Measurements from ENCODE around the gene FDX2. TPM values are rescaled to one million over a fixed set of nuclear protein-coding genes. Genes with fewer than 3 reads are reported as not detected.
A peak's percentile ranks its signal among the peaks of the same experiment; 100 is the strongest.

FDX2 gene
- total RNA-seq, 1 experiment from 2014 or later: 25.5 TPM

DNA sequence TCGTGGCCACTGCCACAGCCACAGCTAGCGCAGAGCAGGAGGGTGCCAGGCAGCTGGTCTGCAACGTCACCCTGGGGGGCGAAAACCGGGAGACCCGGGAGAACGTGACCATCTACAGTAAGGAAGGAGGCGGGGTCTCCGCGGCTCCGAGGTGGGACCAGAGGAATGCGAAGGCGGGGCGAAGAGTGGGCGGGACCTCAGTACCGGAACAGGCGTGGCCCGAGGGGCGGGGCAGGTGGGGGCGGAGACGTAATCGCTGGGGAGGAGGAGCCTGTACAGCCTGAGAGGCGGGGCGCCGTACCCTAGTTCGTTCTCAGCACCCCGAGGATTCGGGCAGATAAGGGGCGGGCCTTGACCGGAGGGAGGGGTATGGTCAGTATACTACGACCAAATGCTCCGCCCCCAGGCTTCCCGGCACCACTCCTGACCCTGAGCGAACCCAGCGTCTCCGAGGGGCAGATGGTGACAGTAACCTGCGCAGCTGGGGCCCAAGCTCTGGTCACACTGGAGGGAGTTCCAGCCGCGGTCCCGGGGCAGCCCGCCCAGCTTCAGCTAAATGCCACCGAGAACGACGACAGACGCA lies 23.5 kb downstream of the FDX2 start:
- TF ChIP-seq SIN3A (IDR thresholded peaks at IDR 0.05; ENCODE audit: borderline replicate concordance, insufficient read depth, low read depth, low read length): no peak
- no peak for TF ChIP-seq POLR2AphosphoS5 (IDR thresholded peaks at IDR 0.05; ENCODE audit: low read depth, low read length)
- TF ChIP-seq, protein P1, sequence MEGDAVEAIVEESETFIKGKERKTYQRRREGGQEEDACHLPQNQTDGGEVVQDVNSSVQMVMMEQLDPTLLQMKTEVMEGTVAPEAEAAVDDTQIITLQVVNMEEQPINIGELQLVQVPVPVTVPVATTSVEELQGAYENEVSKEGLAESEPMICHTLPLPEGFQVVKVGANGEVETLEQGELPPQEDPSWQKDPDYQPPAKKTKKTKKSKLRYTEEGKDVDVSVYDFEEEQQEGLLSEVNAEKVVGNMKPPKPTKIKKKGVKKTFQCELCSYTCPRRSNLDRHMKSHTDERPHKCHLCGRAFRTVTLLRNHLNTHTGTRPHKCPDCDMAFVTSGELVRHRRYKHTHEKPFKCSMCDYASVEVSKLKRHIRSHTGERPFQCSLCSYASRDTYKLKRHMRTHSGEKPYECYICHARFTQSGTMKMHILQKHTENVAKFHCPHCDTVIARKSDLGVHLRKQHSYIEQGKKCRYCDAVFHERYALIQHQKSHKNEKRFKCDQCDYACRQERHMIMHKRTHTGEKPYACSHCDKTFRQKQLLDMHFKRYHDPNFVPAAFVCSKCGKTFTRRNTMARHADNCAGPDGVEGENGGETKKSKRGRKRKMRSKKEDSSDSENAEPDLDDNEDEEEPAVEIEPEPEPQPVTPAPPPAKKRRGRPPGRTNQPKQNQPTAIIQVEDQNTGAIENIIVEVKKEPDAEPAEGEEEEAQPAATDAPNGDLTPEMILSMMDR (IDR thresholded peaks at IDR 0.05): no peak
- no peak for TF ChIP-seq TCF7L2 (IDR thresholded peaks at IDR 0.05; ENCODE audit: low read depth, low read length)
- TF ChIP-seq, protein P2, sequence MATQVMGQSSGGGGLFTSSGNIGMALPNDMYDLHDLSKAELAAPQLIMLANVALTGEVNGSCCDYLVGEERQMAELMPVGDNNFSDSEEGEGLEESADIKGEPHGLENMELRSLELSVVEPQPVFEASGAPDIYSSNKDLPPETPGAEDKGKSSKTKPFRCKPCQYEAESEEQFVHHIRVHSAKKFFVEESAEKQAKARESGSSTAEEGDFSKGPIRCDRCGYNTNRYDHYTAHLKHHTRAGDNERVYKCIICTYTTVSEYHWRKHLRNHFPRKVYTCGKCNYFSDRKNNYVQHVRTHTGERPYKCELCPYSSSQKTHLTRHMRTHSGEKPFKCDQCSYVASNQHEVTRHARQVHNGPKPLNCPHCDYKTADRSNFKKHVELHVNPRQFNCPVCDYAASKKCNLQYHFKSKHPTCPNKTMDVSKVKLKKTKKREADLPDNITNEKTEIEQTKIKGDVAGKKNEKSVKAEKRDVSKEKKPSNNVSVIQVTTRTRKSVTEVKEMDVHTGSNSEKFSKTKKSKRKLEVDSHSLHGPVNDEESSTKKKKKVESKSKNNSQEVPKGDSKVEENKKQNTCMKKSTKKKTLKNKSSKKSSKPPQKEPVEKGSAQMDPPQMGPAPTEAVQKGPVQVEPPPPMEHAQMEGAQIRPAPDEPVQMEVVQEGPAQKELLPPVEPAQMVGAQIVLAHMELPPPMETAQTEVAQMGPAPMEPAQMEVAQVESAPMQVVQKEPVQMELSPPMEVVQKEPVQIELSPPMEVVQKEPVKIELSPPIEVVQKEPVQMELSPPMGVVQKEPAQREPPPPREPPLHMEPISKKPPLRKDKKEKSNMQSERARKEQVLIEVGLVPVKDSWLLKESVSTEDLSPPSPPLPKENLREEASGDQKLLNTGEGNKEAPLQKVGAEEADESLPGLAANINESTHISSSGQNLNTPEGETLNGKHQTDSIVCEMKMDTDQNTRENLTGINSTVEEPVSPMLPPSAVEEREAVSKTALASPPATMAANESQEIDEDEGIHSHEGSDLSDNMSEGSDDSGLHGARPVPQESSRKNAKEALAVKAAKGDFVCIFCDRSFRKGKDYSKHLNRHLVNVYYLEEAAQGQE (IDR thresholded peaks at IDR 0.05; ENCODE audit: insufficient read depth in 1 of 2, low read depth in 2 of 2, low read length in 1 of 2): no peak
- no TSS peak for BruUV-seq (replicated peaks)
- ATAC-seq (peak; percentile 63), DNase-seq (ENCODE audit: low read depth, low spot score) (no peak)
- intact Hi-C loops (cut with micrococcal nuclease; ENCODE audit: unreplicated experiment): no loop called here
- CTCF ChIA-PET: no interaction called here
- Histone ChIP-seq H3K4me1 (ENCODE audit: control insufficient read depth, insufficient read depth, low read length) (peaks cover 4% of the 10 kb centered on the region; the same call in 1 of the 2 replicates), H3K36me3 (ENCODE audit: control insufficient read depth, insufficient read depth, low read length) (no peaks in the 10 kb centered on the region), H3K27me3 (ENCODE audit: control insufficient read depth, insufficient read depth, low read length) (no peaks in the 10 kb centered on the region), H3K9me3 (ENCODE audit: control insufficient read depth, insufficient read depth, low read depth, low read length) (no peaks in the 10 kb centered on the region), H3K4me3 (ENCODE audit: low read depth in 2 of 2, low read length in 2 of 2) (peak overlapping the region; percentile 53 to 79), H3K27ac (ENCODE audit: low read length) (peak overlapping the region; percentile 63)
- in situ Hi-C loops (cut with HindIII; ENCODE audit: low pct_unique_long_range_greater_than_20kb, low sequenced_read_pairs): no loop called here
- POLR2A ChIA-PET: interaction anchor here (0.5 to 1.1 kb wide), 2 partner anchors 21 to 28 kb away, joined by 3 to 12 read pairs; partner anchors contain the start of gene ICAM1

DNA sequence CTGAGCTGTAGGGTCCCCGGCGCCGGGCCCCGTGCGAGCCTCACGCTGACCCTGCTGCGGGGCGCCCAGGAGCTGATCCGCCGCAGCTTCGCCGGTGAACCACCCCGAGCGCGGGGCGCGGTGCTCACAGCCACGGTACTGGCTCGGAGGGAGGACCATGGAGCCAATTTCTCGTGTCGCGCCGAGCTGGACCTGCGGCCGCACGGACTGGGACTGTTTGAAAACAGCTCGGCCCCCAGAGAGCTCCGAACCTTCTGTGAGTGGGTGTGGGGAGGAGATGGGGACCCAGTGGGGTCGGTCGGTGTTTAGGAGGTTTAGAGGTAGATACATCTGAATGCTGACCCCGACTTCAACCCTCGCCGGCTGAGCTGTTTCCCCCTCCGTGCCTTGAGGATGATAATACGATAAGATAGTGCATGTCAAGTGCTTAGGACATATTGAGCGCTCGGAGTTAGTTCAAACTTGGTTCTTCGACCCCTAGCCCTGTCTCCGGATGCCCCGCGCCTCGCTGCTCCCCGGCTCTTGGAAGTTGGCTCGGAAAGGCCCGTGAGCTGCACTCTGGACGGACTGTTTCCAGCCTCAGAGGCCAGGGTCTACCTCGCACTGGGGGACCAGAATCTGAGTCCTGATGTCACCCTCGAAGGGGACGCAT lies 24.1 kb downstream of the FDX2 start:
- H3K36me3 ChIP-seq (ENCODE audit: control insufficient read depth, insufficient read depth, low read length): no peaks in the 10 kb centered on the region
- intact Hi-C loops (cut with micrococcal nuclease; ENCODE audit: unreplicated experiment): no loop called here
- BruUV-seq (replicated peaks): TSS peak; percentile 67
- TF ChIP-seq SIN3A (IDR thresholded peaks at IDR 0.05; ENCODE audit: borderline replicate concordance, insufficient read depth, low read depth, low read length) (no peak), POLR2AphosphoS5 (IDR thresholded peaks at IDR 0.05; ENCODE audit: low read depth, low read length) (no peak), TCF7L2 (IDR thresholded peaks at IDR 0.05; ENCODE audit: low read depth, low read length) (no peak)
- TF ChIP-seq, protein P2 (IDR thresholded peaks at IDR 0.05; ENCODE audit: insufficient read depth in 1 of 2, low read depth in 2 of 2, low read length in 1 of 2): no peak
- TF ChIP-seq, protein P1 (IDR thresholded peaks at IDR 0.05): no peak
- in situ Hi-C loops (cut with HindIII; ENCODE audit: low pct_unique_long_range_greater_than_20kb, low sequenced_read_pairs): no loop called here
- peaks cover 5% of the 10 kb centered on the region; the same call in 1 of the 2 replicates for H3K4me1 ChIP-seq (ENCODE audit: control insufficient read depth, insufficient read depth, low read length)
- peak overlapping the region; percentile 63 for H3K27ac ChIP-seq (ENCODE audit: low read length)
- CTCF ChIA-PET: interaction anchor here (0.7 kb wide), 1 partner anchor 685 kb away, joined by 5 read pairs; no protein-coding TSS in a partner anchor
- DNase-seq (ENCODE audit: low read depth, low spot score): no peak
- peak; percentile 3; the same call in 1 of the 2 replicates for ATAC-seq
- H3K4me3 ChIP-seq (ENCODE audit: low read depth in 2 of 2, low read length in 2 of 2): peak overlapping the region; percentile 53 to 79
- H3K9me3 ChIP-seq (ENCODE audit: control insufficient read depth, insufficient read depth, low read depth, low read length): no peaks in the 10 kb centered on the region
- POLR2A ChIA-PET: interaction anchor here (0.5 to 1.1 kb wide), 3 partner anchors 21 to 87 kb away, joined by 3 to 12 read pairs (median 4); partner anchors contain the start of gene ICAM1
- no peaks in the 10 kb centered on the region for H3K27me3 ChIP-seq (ENCODE audit: control insufficient read depth, insufficient read depth, low read length)

Data from Panc1 (cell line).